Nephron progenitor cell (in vitro differentiated cells): Measurements from ENCODE around the gene OTOGL.

Source experiments
- DNase-seq: peaks from one replicate; pipeline ENCODE4 v3.0.0; 2021
- H3K27ac Mint-ChIP-seq: 2 replicates; pipeline ENCODE4 v1.8.0; 2021; ENCODE audit warnings: mild to moderate bottlenecking, moderate library complexity, mixed read lengths
- H3K27me3 Mint-ChIP-seq: 2 replicates; pipeline ENCODE4 v1.8.0; 2021; ENCODE audit warnings: mild to moderate bottlenecking, low read depth, mixed read lengths; ENCODE audit not compliant: poor library complexity
- H3K36me3 Mint-ChIP-seq: 2 replicates; pipeline ENCODE4 v1.8.0; 2021; ENCODE audit warnings: low read depth, mixed read lengths
- H3K4me1 Mint-ChIP-seq: 2 replicates; pipeline ENCODE4 v1.8.0; 2021; ENCODE audit warnings: mixed read lengths
- H3K4me3 Mint-ChIP-seq: 2 replicates; pipeline ENCODE4 v1.8.0; 2021; ENCODE audit warnings: mild to moderate bottlenecking, moderate library complexity, mixed read lengths
- H3K9me3 Mint-ChIP-seq: 2 replicates; pipeline ENCODE4 v1.8.0; 2021; ENCODE audit warnings: mild to moderate bottlenecking, moderate library complexity, mixed read lengths
- TF ChIP-seq, protein P1 (sequence below): fragments of 200-600 bp; sonication (generic); IDR thresholded peaks from 2 replicates; pipeline ENCODE4 v1.5.0; 2021; ENCODE audit warnings: antibody characterized with exemption

The OTOGL gene

DNA sequence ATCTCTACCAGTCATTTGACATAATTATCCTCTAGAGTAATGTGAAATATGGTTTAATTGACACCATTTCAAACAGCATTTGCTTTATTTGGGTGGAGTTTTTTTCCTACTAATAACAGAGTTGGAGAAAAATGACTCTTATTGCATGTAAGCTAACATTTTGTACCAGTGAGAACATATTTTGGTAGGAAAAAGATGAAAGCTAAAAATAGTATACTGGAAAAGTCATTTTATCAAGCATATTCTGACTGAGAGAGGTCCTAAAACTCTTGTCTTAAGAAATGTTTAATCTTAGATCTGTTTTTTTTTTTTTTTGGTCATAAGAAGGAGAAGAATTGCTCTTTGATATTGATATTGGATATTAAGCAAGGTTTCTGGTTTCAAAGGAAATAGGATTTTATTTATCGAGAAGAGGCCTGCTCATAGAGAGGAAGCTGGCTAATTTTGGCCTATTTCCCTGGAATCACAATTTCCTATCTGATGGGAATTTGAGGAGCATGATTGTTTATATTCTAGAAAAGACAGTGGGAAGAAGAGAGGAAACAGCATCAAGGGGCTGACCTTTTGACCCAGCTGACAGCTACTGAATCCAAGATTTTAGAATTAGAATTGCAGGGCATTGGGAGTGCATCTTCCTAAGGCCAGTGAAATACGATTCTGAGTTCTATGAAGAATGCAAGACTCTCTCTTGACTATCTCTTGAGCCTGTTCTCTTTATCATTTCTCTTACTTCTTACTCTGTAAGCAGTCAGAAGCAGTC lies 19.4 kb downstream of the OTOGL start:
- no peak overlapping the region for H3K27ac Mint-ChIP-seq

DNA sequence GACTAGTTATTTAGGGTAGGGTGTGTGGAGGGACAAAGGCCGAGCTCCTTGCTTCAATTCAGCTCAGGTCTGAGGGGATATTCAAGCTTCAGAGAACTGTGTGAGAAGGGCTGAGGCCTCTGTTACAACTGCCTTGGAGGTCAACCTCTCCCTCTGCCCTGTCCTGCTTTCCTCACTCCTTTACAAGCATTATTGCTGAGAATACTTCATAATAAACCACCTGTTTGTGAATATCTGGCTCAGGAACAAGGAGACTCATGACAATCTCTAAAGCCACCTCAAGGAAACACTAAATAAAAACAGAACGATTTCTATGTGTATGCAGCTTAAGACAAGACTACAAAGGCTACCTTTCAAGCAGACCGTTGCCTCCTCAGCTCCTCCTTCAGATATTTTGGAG lies 21.7 kb downstream of the OTOGL start:
- H3K4me1 Mint-ChIP-seq, result peaks cover 30% of the 10 kb centered on the region
- H3K4me3 Mint-ChIP-seq, result no peak overlapping the region
- H3K9me3 Mint-ChIP-seq, result peaks cover 5% of the 10 kb centered on the region
- peaks cover 4% of the 10 kb centered on the region for H3K27me3 Mint-ChIP-seq
- no peak overlapping the region for H3K27ac Mint-ChIP-seq
- no peak for DNase-seq
- H3K36me3 Mint-ChIP-seq, result no peaks in the 10 kb centered on the region
- TF ChIP-seq, protein P1, sequence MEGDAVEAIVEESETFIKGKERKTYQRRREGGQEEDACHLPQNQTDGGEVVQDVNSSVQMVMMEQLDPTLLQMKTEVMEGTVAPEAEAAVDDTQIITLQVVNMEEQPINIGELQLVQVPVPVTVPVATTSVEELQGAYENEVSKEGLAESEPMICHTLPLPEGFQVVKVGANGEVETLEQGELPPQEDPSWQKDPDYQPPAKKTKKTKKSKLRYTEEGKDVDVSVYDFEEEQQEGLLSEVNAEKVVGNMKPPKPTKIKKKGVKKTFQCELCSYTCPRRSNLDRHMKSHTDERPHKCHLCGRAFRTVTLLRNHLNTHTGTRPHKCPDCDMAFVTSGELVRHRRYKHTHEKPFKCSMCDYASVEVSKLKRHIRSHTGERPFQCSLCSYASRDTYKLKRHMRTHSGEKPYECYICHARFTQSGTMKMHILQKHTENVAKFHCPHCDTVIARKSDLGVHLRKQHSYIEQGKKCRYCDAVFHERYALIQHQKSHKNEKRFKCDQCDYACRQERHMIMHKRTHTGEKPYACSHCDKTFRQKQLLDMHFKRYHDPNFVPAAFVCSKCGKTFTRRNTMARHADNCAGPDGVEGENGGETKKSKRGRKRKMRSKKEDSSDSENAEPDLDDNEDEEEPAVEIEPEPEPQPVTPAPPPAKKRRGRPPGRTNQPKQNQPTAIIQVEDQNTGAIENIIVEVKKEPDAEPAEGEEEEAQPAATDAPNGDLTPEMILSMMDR, result no peak

More for the DNA sequence above, 19.4 kb downstream of the OTOGL start:
- Mint-ChIP-seq H3K4me1 (peaks cover 30% of the 10 kb centered on the region), H3K4me3 (no peak overlapping the region), H3K27me3 (peaks cover 4% of the 10 kb centered on the region), H3K9me3 (peaks cover 17% of the 10 kb centered on the region), H3K36me3 (peaks cover 6% of the 10 kb centered on the region)
- DNase-seq, result peak; percentile 22
- TF ChIP-seq, protein P1, result no peak

DNA sequence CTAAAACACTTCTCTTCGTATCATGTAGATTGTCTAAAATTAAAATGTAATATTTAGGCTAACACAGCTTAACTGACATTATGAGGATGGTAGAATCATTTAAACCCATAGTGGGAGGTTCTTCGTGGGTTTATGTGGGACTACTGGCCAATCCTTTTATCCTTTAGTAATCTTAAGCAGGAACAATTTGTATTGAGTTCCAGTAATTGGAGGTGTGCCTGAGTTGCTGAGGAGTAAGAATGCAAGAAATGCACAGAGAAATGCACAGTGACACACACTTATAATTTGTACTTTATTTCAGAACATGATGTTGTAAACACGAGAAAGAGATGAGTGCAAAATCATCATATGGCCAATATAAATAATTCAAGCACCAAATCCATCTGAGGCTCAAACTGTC lies 22.3 kb downstream of the OTOGL start:
- H3K4me1 Mint-ChIP-seq, result peaks cover 30% of the 10 kb centered on the region
- TF ChIP-seq, protein P1, result no peak

DNA sequence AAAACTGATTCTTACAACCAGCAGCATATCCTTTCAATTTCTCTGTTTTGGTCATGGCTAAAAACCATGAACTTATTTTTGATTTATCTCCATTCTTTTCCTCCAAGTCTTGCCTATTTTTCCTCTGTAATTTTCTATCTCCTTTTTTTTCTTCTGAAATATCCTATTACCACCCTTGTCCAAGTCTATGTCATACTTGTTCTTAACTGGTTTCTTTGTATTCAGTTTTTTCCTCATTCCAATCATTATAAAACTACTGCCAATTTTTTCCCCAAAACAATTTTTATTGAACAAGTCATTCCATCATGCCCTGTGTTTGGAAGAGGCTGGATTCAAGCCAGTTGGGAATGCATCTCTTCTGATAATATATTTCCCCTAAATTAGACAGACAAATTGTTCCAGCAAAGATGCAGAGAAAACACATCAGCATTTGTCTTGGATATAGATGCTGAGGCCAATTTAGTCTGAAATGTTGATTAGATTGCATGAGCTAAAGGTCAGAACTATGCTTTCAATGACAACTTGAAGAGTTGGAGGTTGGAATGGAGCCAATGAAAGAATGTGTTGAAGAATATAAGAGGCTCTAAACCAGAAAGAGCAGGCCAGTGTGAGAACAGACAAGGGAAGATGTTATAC lies 30.7 kb downstream of the OTOGL start:
- Mint-ChIP-seq H3K4me3 (no peak overlapping the region), H3K27me3 (peaks cover 3% of the 10 kb centered on the region), H3K36me3 (peaks cover 6% of the 10 kb centered on the region), H3K27ac (no peak overlapping the region), H3K9me3 (peaks cover 24% of the 10 kb centered on the region), H3K4me1 (no peaks in the 10 kb centered on the region)
- TF ChIP-seq, protein P1, result no peak
- no peak for DNase-seq

More for the DNA sequence above, 22.3 kb downstream of the OTOGL start:
- Mint-ChIP-seq H3K36me3 (no peaks in the 10 kb centered on the region), H3K4me3 (no peak overlapping the region), H3K27ac (no peak overlapping the region), H3K9me3 (peaks cover 7% of the 10 kb centered on the region), H3K27me3 (peaks cover 4% of the 10 kb centered on the region)
- no peak for DNase-seq

DNA sequence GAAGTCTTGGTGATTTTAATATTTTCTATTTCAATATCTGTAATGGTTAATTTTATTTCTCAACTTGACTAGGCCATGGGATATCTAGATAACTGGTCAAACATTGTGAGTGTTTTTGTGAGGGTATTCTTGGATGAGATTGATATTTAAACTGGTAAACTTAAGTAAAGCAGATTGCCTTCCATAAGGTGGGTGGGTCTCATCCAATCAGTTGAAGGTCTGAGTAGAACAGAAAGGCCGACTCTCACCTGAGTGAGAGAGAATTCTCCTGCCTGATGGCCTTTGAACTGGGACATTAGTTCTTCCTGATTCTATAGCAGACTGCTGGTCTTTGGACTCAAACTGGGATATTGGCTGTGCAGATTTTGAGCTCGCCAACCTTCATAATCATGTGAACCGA lies 36.3 kb downstream of the OTOGL start:
- Mint-ChIP-seq H3K9me3 (no peaks in the 10 kb centered on the region), H3K4me3 (no peak overlapping the region)
- TF ChIP-seq, protein P1, result no peak

DNA sequence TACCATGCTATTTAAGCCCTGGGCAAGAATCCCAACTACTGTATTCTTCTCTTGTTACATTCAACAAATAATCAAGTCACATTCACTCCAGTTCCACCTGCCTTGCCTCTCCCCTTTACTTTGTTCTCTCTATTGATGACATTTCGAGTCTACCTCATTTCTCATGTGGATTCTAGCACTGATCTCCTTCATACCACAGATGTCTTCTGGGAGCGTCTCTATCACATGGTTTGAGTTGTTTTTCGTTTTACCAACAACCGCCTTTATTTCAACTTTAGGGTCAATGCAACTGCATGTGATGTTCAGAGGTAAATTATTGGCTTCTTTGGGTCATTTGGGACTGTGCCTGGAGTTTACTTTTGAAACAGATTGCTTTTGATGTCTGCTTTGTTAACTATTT lies 40.7 kb downstream of the OTOGL start:
- Mint-ChIP-seq H3K9me3 (no peaks in the 10 kb centered on the region), H3K27me3 (peaks cover 3% of the 10 kb centered on the region), H3K36me3 (no peaks in the 10 kb centered on the region), H3K4me3 (no peak overlapping the region), H3K4me1 (no peaks in the 10 kb centered on the region), H3K27ac (no peak overlapping the region)
- TF ChIP-seq, protein P1, result no peak
- DNase-seq, result no peak

More for the DNA sequence above, 36.3 kb downstream of the OTOGL start:
- peaks cover 6% of the 10 kb centered on the region for H3K27me3 Mint-ChIP-seq
- H3K4me1 Mint-ChIP-seq, result no peaks in the 10 kb centered on the region
- no peaks in the 10 kb centered on the region for H3K36me3 Mint-ChIP-seq
- H3K27ac Mint-ChIP-seq, result no peak overlapping the region
- DNase-seq, result no peak
